HK-2 (cell line): ENCODE results near the gene PROK1.
"Not testable (repeated sequence)": the region's sequence is repeated elsewhere in the genome, so short reads cannot be mapped to it uniquely, and the experiment has no call there.

Experiments used
- DNase-seq: peaks from one replicate; pipeline ENCODE4 v3.0.0-alpha.2; 2018; ENCODE audit not compliant: unreplicated experiment

PROK1 gene

DNA sequence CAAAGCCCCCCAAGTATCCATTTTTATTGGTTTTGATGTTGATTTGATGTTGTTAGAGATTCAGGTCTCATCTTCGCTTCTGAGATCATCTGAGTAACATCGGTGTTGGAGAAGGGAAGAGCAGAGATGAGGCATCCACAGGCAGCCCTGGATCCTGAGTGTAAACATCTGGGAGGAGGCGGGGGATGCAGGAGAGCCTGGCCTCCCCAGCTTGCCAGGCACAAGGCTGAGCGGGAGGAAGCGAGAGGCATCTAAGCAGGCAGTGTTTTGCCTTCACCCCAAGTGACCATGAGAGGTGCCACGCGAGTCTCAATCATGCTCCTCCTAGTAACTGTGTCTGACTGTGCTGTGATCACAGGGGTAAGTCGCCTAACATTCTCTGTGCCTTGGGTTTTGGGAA is at the start of gene PROK1:
PROK1 (plus strand) TSS at position 221 of the 400 bp plus-strand sequence; CDS start at position 289, 68 bp downstream.
- DNase-seq: no peak

DNA sequence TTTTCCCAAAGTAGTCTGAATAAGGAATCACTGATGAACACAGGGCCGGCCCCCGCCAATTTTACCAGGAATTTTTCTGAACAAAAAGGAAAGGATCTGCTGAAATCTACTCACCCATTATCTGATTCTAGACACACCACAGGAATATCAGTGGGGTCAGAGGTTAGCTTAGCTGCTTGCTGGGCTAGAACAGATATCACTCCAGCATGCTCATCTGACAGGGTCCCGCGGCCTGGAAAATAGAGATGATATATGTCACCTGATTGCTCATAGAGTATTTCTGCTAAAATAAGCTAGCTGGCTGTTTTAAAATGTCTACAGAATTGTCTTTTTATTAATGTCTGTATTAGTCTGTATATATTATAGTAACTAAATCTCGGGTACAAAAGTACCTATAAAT is 47.1 kb upstream of the PROK1 start:
- DNase-seq: no peak

DNA sequence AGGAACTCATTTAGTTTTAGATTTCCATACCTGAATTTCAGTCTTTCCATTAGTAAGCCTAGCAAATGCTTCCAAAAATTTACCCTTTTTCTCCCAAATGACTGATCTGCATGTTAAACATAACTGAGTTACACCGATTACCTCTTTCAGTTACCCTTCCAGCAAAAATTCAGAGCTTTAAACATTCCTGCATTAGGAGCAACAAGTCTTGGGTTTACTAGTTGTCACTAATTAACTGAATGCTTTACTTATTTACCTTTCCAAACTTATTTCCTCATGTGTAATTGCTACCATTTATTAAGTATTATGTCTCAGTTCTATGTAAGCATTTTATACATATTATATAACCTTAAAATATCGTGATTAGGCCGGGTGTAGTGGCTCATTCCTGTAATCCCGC is 46.5 kb upstream of the PROK1 start:
- no peak for DNase-seq

GRCh38 chr1:110406407-110406806 is 44.5 kb upstream of the PROK1 start:
- DNase-seq: not testable (repeated sequence)

GRCh38 chr1:110407260-110408210 is 43.4 kb upstream of the PROK1 start, which contains the start of gene LAMTOR5:
Gene LAMTOR5 (minus strand): TSS chr1:110407694. CDS start chr1:110407620, 74 bp downstream.
- DNase-seq: peak; percentile 93

DNA sequence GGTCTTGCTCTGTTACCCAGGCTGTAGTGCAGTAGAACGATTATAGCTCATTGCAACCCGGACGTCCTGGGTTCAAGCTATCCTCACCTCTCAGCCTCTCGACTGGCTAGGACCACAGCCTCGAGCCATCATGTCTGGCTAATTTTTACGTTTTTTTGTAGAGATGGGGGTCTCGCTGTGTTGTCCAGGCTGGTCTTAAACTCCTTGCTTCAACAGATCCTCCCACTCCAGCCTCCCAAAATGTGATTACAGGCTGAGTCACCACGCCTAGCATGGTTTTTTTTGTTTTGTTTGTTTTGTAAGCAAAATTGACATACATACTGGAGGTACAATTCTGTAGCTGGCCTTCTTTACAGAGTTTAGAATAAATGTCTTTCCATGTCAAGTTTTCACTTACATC is 42.5 kb upstream of the PROK1 start:
- DNase-seq: no peak

GRCh38 chr1:110409316-110409715 is 41.6 kb upstream of the PROK1 start:
- no peak for DNase-seq

- DNase-seq: no peak
Observed at GRCh38 chr1:110411173-110411735, 39.7 kb upstream of the PROK1 start.

- DNase-seq: peak; percentile 68
Observed at GRCh38 chr1:110412576-110412975, 38.4 kb upstream of the PROK1 start.

DNA sequence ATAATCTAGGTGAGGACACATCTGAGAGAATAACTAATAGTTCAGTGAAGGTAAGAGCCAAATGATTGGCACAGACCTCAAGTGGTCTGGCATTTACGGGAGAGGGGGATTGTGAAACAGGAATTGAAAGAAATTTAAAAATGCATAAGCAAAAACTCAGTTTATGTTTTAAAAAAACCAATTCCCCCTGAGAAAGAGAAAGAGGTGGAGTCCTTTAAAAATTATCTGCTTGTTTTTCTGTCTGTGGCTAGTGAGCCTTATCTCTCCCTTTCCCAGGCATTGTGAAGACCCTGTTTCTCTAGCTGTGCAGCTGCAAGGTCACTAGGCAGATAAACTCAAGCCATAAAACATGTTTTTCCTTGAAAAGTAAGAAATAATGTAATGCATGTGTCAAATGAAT is 37.9 kb upstream of the PROK1 start:
- DNase-seq: not testable (repeated sequence)

DNA sequence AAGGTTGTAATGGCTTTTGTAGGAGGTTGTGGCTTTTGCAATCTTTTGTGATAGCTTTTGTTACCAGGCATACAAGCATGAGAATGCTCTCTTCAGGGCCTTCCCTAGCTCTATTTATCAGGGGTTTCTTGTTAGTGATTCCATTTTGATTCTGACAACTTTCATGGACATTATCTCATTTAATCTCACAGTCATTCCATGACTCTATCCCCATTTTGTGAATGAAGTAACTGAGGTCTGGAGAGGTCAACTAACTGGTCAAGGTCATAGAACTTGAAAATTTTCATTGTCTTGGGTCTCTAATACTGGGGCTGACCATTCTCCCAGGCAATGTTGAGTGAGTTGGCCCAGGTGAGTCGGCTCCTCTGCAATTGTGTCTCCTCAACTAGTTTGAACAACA is 32.2 kb upstream of the PROK1 start:
- DNase-seq: no peak

GRCh38 chr1:110420023-110420662 is 30.8 kb upstream of the PROK1 start:
- DNase-seq: no peak

GRCh38 chr1:110420874-110421793 is 29.8 kb upstream of the PROK1 start:
- no peak for DNase-seq

- DNase-seq: no peak
Observed at GRCh38 chr1:110424699-110425611, 26.0 kb upstream of the PROK1 start.

DNA sequence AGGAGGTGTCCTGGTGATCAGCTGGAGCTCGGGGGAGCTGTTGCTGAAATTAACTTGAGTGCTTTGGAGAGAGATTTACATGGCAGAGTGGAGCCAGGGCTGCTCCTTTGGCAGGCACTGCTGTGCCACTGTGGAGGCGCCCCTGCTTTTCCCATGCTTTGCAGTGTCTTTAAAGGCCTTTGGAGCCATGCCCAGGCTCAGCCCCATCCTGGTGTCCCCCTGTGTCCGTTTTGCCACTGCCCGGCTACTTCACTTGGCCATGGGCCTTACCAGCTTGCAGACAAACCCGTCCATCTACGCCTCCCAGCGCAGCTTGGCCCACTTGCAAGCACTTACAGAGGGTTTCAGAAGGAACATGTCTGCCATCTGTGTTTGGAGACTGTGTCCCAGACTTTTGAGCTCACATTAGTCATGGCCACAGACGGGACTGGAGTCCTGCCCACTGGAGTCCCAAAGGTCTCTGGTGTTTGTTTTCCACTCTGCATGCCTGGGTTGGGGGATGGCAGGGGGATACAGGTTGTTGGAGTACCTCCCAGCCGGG is 25.3 kb upstream of the PROK1 start:
- DNase-seq: no peak

- DNase-seq: no peak
Observed at GRCh38 chr1:110426854-110427253, 24.1 kb upstream of the PROK1 start.

- no peak for DNase-seq
Observed at GRCh38 chr1:110428946-110429345, 22.0 kb upstream of the PROK1 start.

- no peak for DNase-seq
Observed at GRCh38 chr1:110430366-110430765, 20.6 kb upstream of the PROK1 start.

DNA sequence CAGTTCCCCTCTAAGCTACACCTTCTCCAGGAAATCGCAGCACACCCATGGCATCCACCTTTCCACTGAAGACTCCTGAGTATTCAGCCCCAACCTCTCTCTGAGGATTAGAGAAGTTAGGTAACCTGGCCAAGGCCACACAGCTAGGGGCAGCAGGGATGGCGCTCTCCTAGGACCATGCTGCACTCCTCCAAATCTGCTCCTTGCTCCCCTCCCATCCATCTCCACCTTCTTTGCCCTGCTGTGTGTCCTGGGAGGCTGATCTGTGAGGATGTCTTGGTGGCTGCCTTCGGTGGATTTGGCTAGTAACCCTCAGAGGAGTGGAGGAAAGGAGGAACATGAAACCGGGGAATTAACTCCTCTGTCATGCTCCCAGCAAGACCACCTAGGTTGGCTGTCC is 20.0 kb upstream of the PROK1 start:
- no peak for DNase-seq

DNA sequence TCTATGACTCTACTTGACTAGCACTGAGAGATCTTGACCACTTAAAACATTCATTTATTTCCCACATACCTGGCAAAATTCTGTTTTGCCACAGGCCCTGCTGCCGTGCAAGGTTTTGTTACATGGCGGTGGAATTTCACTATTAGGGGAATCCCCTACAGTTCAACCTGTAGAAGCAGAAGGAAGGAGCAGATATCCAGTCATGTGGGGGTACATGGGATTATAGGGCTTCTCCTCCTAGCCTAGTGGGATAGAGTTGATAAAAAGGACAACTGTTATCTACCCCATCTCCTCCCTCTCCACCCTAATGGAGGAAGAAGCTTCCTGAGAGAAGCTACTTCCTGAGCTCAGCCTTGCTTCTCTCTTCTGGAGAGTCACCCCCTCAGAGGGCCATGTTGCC is 17.7 kb upstream of the PROK1 start:
- no peak for DNase-seq
